Fibroblast of upper back skin (primary cell): ENCODE data around the gene SPAG7.

Source experiments
- DNase-seq: peaks from one replicate; pipeline ENCODE4 v3.0.0-alpha.2; 2013

The SPAG7 gene

GRCh38 chr17:4949321-4950074 lies 18.1 kb downstream of the SPAG7 start:
- peak; percentile 63 for DNase-seq

- DNase-seq = peak; percentile 92
Measured at GRCh38 chr17:4948931-4949320, 18.7 kb downstream of the SPAG7 start.

- peak; percentile 95 for DNase-seq
Measured at GRCh38 chr17:4948166-4948930, 19.3 kb downstream of the SPAG7 start, which contains the start of gene PFN1. Gene PFN1, minus strand, starts transcription at chr17:4948530. Its CDS starts 136 bp downstream, at chr17:4948394.

- peak; percentile 59 for DNase-seq
Measured at GRCh38 chr17:4947411-4948165, 20.0 kb downstream of the SPAG7 start.

GRCh38 chr17:4947010-4947410 lies 20.6 kb downstream of the SPAG7 start:
- no peak for DNase-seq

GRCh38 chr17:4946312-4946976 lies 21.2 kb downstream of the SPAG7 start:
- DNase-seq = no peak

GRCh38 chr17:4945944-4946280 lies 21.7 kb downstream of the SPAG7 start:
- no peak for DNase-seq

GRCh38 chr17:4945176-4945943 lies 22.3 kb downstream of the SPAG7 start:
- peak; percentile 91 for DNase-seq

GRCh38 chr17:4944554-4945175 lies 23.0 kb downstream of the SPAG7 start:
- DNase-seq = no peak

- DNase-seq = no peak
Measured at GRCh38 chr17:4944163-4944553, 23.5 kb downstream of the SPAG7 start.

GRCh38 chr17:4942760-4943508 lies 24.7 kb downstream of the SPAG7 start:
- DNase-seq = no peak

- DNase-seq = no peak
Measured at GRCh38 chr17:4941319-4941610, 26.4 kb downstream of the SPAG7 start.

- no peak for DNase-seq
Measured at GRCh38 chr17:4940555-4941318, 26.9 kb downstream of the SPAG7 start.

GRCh38 chr17:4939796-4940554 lies 27.6 kb downstream of the SPAG7 start, which contains the start of the genes RNF167 and SLC25A11:
Gene RNF167, plus strand, starts transcription at chr17:4940268. Its CDS starts 642 bp downstream, at chr17:4940910.
Gene SLC25A11, minus strand, starts transcription at chr17:4940046. Its CDS starts 136 bp downstream, at chr17:4939910.
- DNase-seq = peak; percentile 100

GRCh38 chr17:4939546-4939795 lies 28.1 kb downstream of the SPAG7 start:
- DNase-seq = no peak

GRCh38 chr17:4938688-4939545 lies 28.7 kb downstream of the SPAG7 start:
- DNase-seq = no peak

GRCh38 chr17:4938069-4938491 lies 29.5 kb downstream of the SPAG7 start:
- DNase-seq = no peak

GRCh38 chr17:4937553-4937952 lies 30.1 kb downstream of the SPAG7 start:
- DNase-seq = no peak

- DNase-seq = no peak
Measured at GRCh38 chr17:4936436-4936835, 31.2 kb downstream of the SPAG7 start.
